ENCODE measurements around the gene GFI1.
"Not testable (repeated sequence)": the region's sequence is repeated elsewhere in the genome, so short reads cannot be mapped to it uniquely, and the experiment has no call there.

GFI1 gene

DNA sequence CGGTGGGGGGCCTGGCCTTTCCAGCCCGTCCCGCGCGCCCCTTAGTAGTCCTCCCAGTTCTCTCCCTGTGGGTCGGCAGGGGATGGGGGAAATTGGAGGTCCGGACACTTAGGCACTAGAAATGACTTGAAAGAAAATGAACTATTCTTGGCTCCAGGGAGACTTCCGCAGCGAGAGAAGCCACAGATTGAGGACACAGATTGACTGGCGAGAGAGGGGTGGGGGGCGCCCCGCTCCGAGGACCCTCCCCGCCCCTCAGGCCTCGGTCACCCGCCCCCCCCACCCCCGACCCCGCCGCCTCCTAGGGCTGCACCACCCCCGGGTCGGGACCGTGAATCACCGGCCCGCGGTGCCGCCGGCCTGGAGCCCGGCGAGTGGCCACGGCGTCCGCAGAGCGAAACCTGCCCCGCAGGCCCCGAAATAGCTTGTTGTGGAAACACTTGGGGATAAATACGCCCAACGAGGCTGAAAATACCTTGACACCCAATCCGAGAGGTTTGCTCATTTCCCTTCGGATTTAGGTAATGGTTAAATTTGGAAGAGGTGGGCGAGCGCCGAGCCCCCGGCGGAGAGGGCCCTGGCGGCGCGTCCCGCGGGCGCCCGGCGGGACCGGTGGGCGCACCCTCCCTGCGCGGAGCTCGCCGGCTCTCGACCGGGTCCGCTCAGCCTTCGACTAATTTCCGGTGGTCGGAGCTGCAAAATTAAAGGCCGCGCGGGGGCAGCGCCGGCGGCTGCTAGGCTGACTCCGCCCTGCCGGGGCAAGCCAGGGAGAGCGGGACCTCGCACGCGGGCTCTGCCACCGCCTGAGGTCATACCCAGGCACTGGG, at the start of gene GFI1:
GFI1 (minus strand) TSS at position 675 of the 827 bp plus-strand sequence. CDS start 3,438 bp downstream, outside the sequence.
- no peak for DNase-seq

DNA sequence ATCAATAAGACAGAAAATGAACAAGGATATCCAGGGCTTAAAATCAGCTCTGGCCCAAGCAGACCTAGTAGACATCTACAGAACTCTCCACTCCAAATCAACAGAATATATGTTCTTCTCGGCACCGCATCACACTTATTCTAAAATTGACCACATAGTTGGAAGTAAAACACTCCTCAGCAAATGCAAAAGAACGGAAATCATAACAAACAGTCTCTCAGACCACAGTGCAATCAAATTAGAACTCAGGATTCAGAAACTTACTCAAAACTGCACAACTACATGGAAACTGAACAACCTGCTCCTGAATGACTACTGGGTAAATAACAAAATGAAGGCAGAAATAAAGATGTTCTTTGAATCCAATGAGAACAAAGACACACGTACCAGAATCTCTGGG, 45.6 kb upstream of the GFI1 start:
- DNase-seq, result not testable (repeated sequence)

DNA sequence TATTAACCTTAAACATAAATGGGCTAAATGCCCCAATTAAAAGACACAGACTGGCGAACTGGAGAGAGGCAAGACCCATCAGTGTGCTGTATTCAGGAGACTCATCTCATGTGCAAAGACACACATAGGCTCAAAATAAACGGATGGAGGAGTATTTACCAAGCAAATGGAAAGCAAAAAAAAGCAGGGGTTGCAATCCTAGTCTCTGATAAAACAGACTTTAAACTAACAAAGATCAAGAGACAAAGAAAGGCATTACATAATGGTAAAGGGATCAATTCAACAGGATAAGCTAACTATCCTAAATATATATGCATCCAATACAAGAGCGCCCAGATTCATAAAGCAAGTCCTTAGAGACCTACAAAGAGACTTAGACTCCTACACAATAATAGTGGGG, 45.2 kb upstream of the GFI1 start:
- DNase-seq, result not testable (repeated sequence)

- no peak for DNase-seq
Observed at GRCh38 chr1:92527670-92528069, 40.9 kb upstream of the GFI1 start.

DNA sequence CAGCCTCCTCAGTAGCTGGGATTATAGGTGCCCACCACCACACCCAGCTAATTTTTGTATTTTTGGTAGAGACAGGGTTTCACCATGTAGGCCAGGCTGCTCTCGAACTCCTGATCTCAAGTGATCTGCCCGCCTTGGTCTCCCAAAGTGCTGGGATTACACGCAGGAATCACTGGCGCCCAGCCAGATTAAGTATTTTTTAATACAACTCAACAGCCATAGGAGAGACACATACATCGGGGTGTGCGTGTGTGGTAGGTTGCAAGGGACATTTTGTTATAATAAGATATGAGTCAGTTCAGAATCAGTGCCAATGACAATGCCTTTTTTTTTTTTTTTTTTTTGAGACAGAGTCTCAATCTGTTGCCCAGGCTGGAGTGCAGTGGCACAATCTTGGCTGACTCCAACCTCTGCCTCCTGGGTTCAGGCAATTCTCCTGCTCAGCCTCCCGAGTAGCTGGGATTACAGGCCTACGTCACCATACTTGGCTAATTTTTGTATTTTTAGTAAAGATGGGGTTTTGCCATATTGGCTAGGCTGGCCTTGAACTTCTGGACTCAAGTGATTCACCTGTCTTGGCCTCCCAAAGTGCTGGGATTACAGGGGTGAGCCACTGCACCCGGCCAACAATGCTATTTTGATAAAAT, 38.3 kb upstream of the GFI1 start:
- not testable (repeated sequence) for DNase-seq

- DNase-seq, result no peak
Observed at GRCh38 chr1:92519043-92519442, 32.3 kb upstream of the GFI1 start.

DNA sequence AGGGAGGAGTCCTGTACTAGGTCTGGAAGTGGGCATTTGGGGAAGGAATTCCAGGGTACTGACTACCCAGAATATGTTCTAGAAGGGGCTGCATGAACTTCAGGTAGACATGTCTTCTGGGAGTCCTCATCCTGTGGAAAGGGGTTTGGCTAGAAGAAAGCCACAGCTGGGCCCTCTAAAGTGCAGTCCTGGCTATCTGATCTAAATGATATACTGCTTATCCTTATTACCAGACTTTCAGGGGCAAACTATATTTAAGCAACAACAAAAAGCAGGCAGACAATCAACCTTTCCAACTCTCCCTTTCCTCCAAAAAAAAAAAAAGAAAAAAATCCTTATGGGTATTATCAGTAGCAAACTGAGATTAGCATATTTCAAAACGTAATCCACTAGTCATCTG, 29.8 kb upstream of the GFI1 start:
- DNase-seq, result no peak

DNA sequence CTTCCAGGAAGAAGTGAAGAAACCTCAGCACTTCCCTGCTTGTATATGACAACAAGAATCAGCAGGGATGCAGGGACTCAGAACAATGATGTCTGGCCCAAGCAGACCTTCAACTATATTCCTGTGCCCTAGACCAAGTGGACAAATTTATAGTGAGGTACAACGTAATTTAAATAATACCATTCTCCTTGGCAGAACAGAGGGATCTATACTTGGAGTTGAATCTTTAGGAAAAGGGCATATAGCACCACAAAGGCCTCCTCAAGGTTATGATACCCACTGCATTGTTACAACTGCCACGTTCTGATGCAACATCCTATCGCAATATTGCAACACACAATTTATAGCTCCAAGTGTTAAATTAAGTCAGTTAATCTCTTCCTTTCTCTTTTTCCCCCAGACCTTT, 29.1 kb upstream of the GFI1 start:
- DNase-seq, result no peak

DNA sequence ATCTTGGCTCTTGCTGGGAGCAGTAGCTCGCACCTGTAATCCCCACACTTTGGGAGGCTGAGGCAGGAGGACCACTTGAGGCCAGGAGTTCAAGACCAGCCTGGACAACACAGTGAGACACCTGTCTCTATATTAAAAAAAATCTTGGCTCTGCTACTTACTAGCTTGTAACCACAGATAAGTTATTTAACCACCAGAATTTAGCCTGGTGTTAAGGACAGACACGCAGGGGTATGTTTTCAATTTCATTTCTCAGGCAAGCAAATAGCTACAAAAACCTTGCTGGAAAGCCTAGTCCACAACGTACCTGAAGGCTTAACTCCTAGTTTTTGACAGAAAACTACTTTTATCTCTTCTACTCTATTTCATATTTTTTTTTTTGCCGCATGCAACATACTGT, 24.8 kb upstream of the GFI1 start:
- no peak for DNase-seq

- DNase-seq, result no peak
Observed at GRCh38 chr1:92509619-92510018, 22.9 kb upstream of the GFI1 start.

- no peak for DNase-seq
Observed at GRCh38 chr1:92505015-92505692, 18.4 kb upstream of the GFI1 start.

GRCh38 chr1:92504291-92505014, 17.7 kb upstream of the GFI1 start:
- no peak for DNase-seq

DNA sequence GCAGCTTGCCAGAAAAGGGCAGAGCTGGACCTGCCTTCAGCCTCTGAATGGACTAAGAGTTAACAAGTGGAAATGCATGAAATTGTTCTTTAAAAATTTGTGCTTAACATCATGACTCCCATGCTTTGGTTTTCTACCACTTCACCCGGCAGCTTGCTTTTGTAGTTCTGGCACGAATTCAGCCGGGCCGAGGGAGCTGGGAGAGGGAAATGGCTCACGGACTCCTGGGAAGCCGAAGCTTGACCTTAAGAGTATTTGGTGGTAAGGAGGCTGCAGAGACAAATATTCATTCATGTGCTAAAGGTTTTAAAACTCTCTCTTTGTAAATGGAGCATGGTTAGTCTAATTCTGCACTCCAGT, 17.2 kb upstream of the GFI1 start:
- no peak for DNase-seq

DNA sequence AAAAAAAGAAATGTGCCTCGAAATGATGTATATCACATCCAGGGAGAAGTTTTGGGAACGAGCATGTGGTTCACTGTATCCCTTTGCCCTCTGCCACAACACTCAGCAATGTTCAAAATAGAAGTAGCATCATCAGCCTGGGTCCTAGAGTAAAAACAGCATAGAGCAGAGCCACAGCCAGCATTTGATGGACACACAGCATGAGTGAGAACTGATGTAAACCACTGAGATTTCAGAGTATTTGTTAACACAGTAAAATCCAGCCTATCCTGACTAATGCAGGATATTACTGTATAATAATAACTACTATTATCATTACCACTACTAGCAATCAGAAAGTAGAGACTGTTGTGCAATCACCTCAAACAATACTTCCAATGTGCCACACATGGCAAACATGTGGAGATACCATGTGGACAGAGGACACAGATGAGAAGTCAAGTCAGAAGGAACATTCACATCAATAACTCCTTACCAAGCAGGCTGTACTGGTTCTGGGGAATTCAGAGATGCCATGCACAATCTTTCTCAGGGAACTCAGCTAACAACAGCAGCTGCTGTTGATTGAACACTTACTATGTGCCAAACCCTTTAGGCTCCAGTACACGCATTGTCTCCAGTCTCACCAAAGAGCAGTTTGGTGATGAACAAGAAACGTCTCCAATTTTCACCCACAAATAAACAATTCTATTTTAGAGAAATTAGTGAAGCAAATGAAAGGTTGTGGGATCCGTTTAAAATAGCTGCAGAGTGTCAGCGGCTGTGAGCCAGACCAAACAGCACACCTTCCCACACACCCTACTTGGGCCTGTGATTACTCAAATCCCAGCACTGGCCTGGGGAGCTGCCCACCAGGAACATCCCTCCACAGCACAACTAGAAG, 16.6 kb upstream of the GFI1 start:
- DNase-seq, result no peak

DNA sequence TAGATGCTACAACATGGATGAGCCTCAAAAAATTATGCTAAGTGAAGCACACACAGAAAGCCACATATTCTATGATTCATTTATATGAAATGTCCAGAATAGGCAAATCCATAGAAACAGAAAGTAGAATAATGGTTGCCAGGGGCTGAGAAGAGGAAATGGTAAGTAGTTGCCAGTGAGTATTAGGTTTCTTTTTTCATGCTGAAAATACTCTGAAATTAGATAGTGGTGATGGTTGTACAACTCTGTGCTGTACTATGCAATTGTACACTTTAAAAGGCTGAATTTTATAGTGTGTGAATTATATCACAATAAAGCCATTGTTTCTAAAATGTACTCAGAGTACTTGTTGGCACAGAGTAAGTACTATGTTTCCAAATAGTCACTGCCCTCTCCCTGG, 15.5 kb upstream of the GFI1 start:
- no peak for DNase-seq

- no peak for DNase-seq
Observed at GRCh38 chr1:92500552-92500951, 13.8 kb upstream of the GFI1 start.

DNA sequence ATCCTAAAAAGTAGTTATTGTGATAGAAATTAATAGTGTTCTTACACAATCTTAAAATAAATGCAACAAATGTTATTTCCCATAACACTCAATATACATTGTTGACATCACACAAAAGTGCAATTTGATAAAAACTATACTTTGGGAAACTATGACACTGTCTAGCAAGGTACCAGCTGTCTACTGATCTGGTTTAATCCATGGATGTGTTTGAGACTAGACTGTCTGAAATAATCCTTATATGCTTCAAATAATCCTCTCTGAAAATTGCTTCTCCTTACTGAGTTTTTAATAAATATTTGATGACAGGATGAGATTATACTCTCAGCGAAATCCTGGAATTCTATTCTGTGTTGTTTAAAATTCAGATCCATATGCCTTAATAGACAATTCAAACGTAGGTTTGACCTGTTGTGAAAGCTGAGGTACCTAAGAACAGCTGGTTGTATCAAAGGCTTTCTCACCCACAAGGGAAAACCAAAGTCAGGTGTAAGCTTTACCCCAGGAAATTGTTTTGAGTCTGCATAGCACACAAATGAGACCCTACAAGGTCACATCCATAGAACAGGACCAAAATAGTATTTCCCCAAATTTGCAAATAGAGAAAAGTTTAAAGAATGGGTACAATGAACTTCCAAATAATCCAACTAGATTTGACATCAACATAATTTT, 8.8 kb upstream of the GFI1 start:
- DNase-seq, result no peak

DNA sequence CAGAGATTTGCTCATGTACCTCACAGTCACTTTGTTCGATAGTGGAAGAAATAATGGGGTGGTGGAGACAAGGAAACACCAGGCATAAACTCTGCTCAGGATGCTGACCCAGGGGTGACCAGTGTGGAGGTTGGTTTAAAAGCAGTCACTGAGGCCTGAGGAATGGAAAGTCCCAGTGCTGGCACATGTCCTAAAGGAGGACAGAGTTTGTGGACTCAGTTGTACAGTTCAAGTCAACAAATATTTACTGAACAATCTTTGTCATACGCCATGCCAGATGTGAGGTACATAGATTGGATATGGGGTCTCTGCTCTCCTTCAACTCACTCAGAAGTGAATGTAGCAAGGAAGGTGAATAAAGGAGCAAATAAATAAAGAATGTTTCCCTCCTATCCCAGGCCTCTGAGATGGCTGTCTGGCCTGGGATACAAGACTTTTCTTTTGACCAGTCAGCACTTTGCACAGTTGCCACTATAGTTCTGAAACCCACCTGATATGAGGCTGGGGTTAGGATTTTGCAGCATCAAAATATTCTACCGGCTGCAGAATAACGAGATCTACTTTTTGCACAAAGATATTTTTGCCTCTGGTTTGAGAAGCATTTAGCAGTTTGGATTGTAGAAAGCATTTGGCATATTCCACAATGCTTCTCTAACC, 7.9 kb upstream of the GFI1 start:
- no peak for DNase-seq

- DNase-seq, result no peak
Observed at GRCh38 chr1:92493139-92493538, 6.4 kb upstream of the GFI1 start.

- DNase-seq, result no peak
Observed at GRCh38 chr1:92488832-92489231, 2.1 kb upstream of the GFI1 start.
